Measurements from ENCODE around the gene SLC1A4. TPM values are rescaled to one million over a fixed set of nuclear protein-coding genes. Genes with fewer than 3 reads are reported as not detected.
A peak's percentile ranks its signal among the peaks of the same experiment; 100 is the strongest.

SLC1A4 gene
- total and polyA plus RNA-seq, 4 donors, result 3.4 to 23.4 (median 9.6) TPM

DNA sequence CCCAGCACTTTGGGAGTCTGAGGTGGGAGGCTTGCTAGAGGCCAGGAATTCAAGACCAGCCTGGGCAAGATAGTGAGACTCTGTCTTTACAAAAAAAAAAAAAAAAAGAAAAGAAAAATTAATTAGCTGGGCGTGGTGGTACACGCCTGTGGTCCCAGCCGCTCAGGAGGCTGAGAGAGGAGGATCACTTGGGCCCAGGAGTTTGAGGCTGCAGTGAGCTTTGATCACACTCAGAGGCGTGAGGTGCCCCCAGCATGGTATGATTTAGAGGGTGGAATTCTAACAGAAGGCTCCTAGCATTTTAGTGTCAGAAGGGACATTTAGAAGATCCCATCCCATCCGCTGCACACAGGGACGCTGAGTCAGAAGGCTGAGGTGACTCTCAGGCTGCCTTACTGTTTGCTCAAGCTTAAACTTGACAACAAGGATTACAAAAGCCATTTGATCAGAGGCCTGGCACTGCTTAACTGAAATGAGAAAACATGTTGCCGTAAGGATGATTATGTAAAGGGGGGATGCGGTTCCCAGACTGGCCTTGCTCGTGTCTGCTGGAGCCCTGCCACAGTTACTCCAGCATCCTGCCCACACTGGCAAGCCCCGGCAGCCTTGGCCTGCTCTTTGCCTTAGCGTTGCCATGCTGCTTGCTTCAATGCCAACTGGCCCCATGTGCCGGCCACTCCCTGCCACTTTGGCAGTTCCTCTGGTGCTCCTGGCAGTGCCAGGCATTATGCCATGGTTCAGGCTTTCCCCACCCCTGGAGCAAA lies 45.6 kb upstream of the SLC1A4 start:
- WGBS, result 46% methylated on average over 12 of the region's 12 CpGs
- H3K4me3 ChIP-seq (ENCODE audit: low read depth in 1 of 3, low read length in 3 of 3), result no peak overlapping the region
- no peak overlapping the region for H3K9ac ChIP-seq (ENCODE audit: low read depth in 1 of 2, low read length in 2 of 2)
- no peak for DNase-seq (ENCODE audit: low spot score)
- TF ChIP-seq, protein P1, sequence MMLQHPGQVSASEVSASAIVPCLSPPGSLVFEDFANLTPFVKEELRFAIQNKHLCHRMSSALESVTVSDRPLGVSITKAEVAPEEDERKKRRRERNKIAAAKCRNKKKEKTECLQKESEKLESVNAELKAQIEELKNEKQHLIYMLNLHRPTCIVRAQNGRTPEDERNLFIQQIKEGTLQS (IDR thresholded peaks at IDR 0.05), result no peak
- TF ChIP-seq, protein P2, sequence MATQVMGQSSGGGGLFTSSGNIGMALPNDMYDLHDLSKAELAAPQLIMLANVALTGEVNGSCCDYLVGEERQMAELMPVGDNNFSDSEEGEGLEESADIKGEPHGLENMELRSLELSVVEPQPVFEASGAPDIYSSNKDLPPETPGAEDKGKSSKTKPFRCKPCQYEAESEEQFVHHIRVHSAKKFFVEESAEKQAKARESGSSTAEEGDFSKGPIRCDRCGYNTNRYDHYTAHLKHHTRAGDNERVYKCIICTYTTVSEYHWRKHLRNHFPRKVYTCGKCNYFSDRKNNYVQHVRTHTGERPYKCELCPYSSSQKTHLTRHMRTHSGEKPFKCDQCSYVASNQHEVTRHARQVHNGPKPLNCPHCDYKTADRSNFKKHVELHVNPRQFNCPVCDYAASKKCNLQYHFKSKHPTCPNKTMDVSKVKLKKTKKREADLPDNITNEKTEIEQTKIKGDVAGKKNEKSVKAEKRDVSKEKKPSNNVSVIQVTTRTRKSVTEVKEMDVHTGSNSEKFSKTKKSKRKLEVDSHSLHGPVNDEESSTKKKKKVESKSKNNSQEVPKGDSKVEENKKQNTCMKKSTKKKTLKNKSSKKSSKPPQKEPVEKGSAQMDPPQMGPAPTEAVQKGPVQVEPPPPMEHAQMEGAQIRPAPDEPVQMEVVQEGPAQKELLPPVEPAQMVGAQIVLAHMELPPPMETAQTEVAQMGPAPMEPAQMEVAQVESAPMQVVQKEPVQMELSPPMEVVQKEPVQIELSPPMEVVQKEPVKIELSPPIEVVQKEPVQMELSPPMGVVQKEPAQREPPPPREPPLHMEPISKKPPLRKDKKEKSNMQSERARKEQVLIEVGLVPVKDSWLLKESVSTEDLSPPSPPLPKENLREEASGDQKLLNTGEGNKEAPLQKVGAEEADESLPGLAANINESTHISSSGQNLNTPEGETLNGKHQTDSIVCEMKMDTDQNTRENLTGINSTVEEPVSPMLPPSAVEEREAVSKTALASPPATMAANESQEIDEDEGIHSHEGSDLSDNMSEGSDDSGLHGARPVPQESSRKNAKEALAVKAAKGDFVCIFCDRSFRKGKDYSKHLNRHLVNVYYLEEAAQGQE (IDR thresholded peaks at IDR 0.05), result peak; percentile 60
- TF ChIP-seq TAF1 (conservative IDR thresholded peaks at IDR 0.05) (no peak), JUND (IDR thresholded peaks at IDR 0.05) (peak in 1 of 2 donors; percentile 89), YY1 (IDR thresholded peaks at IDR 0.05) (peak; percentile 79), NR2F2 (IDR thresholded peaks at IDR 0.05) (no peak), SP1 (IDR thresholded peaks at IDR 0.05) (peak; percentile 54), HNF4G (IDR thresholded peaks at IDR 0.05) (no peak), GABPA (IDR thresholded peaks at IDR 0.05 in 1 of 2, conservative IDR thresholded peaks at IDR 0.05 in 1 of 2) (peak in 1 of 2 donors; percentile 45), RXRA (IDR thresholded peaks at IDR 0.05) (peak; percentile 66 to 95), FOXA1 (IDR thresholded peaks at IDR 0.05) (peak; percentile 67), FOXA2 (IDR thresholded peaks at IDR 0.05) (peak; percentile 87), EGR1 (IDR thresholded peaks at IDR 0.05; ENCODE audit: low read depth in 2 of 2) (no peak), HNF4A (conservative IDR thresholded peaks at IDR 0.05) (peak; percentile 55 to 85), RAD21 (IDR thresholded peaks at IDR 0.05) (peak; percentile 44 to 51)
- TF ChIP-seq, protein P3, sequence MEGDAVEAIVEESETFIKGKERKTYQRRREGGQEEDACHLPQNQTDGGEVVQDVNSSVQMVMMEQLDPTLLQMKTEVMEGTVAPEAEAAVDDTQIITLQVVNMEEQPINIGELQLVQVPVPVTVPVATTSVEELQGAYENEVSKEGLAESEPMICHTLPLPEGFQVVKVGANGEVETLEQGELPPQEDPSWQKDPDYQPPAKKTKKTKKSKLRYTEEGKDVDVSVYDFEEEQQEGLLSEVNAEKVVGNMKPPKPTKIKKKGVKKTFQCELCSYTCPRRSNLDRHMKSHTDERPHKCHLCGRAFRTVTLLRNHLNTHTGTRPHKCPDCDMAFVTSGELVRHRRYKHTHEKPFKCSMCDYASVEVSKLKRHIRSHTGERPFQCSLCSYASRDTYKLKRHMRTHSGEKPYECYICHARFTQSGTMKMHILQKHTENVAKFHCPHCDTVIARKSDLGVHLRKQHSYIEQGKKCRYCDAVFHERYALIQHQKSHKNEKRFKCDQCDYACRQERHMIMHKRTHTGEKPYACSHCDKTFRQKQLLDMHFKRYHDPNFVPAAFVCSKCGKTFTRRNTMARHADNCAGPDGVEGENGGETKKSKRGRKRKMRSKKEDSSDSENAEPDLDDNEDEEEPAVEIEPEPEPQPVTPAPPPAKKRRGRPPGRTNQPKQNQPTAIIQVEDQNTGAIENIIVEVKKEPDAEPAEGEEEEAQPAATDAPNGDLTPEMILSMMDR (IDR thresholded peaks at IDR 0.05; ENCODE audit: low read depth, low read length, missing input control), result no peak
- TF ChIP-seq, protein P4, sequence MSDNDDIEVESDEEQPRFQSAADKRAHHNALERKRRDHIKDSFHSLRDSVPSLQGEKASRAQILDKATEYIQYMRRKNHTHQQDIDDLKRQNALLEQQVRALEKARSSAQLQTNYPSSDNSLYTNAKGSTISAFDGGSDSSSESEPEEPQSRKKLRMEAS (IDR thresholded peaks at IDR 0.05), result peak; percentile 96
- TF ChIP-seq, protein P5, sequence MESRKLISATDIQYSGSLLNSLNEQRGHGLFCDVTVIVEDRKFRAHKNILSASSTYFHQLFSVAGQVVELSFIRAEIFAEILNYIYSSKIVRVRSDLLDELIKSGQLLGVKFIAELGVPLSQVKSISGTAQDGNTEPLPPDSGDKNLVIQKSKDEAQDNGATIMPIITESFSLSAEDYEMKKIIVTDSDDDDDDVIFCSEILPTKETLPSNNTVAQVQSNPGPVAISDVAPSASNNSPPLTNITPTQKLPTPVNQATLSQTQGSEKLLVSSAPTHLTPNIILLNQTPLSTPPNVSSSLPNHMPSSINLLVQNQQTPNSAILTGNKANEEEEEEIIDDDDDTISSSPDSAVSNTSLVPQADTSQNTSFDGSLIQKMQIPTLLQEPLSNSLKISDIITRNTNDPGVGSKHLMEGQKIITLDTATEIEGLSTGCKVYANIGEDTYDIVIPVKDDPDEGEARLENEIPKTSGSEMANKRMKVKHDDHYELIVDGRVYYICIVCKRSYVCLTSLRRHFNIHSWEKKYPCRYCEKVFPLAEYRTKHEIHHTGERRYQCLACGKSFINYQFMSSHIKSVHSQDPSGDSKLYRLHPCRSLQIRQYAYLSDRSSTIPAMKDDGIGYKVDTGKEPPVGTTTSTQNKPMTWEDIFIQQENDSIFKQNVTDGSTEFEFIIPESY (IDR thresholded peaks at IDR 0.05), result peak; percentile 93
- no peaks in the 10 kb centered on the region for H3K36me3 ChIP-seq (ENCODE audit: control insufficient read depth in 4 of 4, insufficient read depth in 3 of 4, low read depth in 1 of 4, low read length in 3 of 4)
- no peaks in the 10 kb centered on the region for H3K27me3 ChIP-seq (ENCODE audit: control insufficient read depth in 4 of 4, insufficient read depth in 4 of 4, low read length in 3 of 4)
- H3K27ac ChIP-seq (ENCODE audit: low read depth in 1 of 2, low read length in 2 of 2), result peak overlapping the region; percentile 25 to 77
- no peaks in the 10 kb centered on the region for H3K9me3 ChIP-seq (ENCODE audit: control insufficient read depth in 4 of 4, low read length in 3 of 4)
- H3K4me1 ChIP-seq (ENCODE audit: control insufficient read depth in 4 of 4, insufficient read depth in 4 of 4, low read length in 3 of 4), result peaks cover 7 to 16% (median 11%) of the 10 kb centered on the region in 4 donors

All from liver (tissue), 9 donors.